Measurements from ENCODE around the gene PTDSS2.

DNA sequence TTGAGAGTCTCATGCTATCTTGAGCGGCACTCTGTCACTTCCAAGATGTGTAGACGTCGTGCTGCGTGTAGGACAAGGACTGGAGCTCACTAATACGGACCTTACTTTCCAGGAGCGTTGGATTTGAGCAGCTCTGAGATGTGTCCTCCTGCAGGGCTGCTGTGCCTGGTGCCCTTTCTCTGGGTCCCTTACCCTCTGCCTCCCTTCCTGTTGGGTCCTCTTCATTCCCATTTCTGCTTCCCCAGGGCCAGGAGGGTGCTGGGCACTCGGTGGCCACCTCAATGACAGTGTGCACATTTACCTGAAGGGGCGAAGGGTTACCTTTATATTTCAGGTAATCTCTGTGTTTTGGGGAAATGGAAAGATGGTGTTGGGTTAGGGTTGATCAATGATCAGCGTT, 4.0 kb downstream of the PTDSS2 start:
- no peak for TF ChIP-seq POLR2AphosphoS5 (IDR thresholded peaks at IDR 0.05; ENCODE audit: low read depth)
- TF ChIP-seq, protein P1, sequence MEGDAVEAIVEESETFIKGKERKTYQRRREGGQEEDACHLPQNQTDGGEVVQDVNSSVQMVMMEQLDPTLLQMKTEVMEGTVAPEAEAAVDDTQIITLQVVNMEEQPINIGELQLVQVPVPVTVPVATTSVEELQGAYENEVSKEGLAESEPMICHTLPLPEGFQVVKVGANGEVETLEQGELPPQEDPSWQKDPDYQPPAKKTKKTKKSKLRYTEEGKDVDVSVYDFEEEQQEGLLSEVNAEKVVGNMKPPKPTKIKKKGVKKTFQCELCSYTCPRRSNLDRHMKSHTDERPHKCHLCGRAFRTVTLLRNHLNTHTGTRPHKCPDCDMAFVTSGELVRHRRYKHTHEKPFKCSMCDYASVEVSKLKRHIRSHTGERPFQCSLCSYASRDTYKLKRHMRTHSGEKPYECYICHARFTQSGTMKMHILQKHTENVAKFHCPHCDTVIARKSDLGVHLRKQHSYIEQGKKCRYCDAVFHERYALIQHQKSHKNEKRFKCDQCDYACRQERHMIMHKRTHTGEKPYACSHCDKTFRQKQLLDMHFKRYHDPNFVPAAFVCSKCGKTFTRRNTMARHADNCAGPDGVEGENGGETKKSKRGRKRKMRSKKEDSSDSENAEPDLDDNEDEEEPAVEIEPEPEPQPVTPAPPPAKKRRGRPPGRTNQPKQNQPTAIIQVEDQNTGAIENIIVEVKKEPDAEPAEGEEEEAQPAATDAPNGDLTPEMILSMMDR (conservative IDR thresholded peaks at IDR 0.05; ENCODE audit: low read depth in 2 of 2), result no peak
- no peak for TF ChIP-seq NANOG (IDR thresholded peaks at IDR 0.05; ENCODE audit: borderline replicate concordance)
- TF ChIP-seq REST (IDR thresholded peaks at IDR 0.05; ENCODE audit: unreplicated experiment), result no peak
- no peak for TF ChIP-seq EZH2 (IDR thresholded peaks at IDR 0.05; ENCODE audit: low read depth, unreplicated experiment)
- no peak for TF ChIP-seq ZNF114 (CRISPR knock-in tag; IDR thresholded peaks at IDR 0.05)
- TF ChIP-seq CREB1 (CRISPR knock-in tag; IDR thresholded peaks at IDR 0.05; ENCODE audit: low read depth), result no peak
- TF ChIP-seq ZNF331 (CRISPR knock-in tag; IDR thresholded peaks at IDR 0.05; ENCODE audit: low read depth), result no peak
- TF ChIP-seq JUNB (IDR thresholded peaks at IDR 0.05; ENCODE audit: unreplicated experiment), result no peak
- no peak for TF ChIP-seq ETS1 (IDR thresholded peaks at IDR 0.05)
- TF ChIP-seq STAT1 (IDR thresholded peaks at IDR 0.05; ENCODE audit: unreplicated experiment), result no peak
- TF ChIP-seq EZH2phosphoT487 (IDR thresholded peaks at IDR 0.05; ENCODE audit: unreplicated experiment), result no peak
- TF ChIP-seq, protein P2, sequence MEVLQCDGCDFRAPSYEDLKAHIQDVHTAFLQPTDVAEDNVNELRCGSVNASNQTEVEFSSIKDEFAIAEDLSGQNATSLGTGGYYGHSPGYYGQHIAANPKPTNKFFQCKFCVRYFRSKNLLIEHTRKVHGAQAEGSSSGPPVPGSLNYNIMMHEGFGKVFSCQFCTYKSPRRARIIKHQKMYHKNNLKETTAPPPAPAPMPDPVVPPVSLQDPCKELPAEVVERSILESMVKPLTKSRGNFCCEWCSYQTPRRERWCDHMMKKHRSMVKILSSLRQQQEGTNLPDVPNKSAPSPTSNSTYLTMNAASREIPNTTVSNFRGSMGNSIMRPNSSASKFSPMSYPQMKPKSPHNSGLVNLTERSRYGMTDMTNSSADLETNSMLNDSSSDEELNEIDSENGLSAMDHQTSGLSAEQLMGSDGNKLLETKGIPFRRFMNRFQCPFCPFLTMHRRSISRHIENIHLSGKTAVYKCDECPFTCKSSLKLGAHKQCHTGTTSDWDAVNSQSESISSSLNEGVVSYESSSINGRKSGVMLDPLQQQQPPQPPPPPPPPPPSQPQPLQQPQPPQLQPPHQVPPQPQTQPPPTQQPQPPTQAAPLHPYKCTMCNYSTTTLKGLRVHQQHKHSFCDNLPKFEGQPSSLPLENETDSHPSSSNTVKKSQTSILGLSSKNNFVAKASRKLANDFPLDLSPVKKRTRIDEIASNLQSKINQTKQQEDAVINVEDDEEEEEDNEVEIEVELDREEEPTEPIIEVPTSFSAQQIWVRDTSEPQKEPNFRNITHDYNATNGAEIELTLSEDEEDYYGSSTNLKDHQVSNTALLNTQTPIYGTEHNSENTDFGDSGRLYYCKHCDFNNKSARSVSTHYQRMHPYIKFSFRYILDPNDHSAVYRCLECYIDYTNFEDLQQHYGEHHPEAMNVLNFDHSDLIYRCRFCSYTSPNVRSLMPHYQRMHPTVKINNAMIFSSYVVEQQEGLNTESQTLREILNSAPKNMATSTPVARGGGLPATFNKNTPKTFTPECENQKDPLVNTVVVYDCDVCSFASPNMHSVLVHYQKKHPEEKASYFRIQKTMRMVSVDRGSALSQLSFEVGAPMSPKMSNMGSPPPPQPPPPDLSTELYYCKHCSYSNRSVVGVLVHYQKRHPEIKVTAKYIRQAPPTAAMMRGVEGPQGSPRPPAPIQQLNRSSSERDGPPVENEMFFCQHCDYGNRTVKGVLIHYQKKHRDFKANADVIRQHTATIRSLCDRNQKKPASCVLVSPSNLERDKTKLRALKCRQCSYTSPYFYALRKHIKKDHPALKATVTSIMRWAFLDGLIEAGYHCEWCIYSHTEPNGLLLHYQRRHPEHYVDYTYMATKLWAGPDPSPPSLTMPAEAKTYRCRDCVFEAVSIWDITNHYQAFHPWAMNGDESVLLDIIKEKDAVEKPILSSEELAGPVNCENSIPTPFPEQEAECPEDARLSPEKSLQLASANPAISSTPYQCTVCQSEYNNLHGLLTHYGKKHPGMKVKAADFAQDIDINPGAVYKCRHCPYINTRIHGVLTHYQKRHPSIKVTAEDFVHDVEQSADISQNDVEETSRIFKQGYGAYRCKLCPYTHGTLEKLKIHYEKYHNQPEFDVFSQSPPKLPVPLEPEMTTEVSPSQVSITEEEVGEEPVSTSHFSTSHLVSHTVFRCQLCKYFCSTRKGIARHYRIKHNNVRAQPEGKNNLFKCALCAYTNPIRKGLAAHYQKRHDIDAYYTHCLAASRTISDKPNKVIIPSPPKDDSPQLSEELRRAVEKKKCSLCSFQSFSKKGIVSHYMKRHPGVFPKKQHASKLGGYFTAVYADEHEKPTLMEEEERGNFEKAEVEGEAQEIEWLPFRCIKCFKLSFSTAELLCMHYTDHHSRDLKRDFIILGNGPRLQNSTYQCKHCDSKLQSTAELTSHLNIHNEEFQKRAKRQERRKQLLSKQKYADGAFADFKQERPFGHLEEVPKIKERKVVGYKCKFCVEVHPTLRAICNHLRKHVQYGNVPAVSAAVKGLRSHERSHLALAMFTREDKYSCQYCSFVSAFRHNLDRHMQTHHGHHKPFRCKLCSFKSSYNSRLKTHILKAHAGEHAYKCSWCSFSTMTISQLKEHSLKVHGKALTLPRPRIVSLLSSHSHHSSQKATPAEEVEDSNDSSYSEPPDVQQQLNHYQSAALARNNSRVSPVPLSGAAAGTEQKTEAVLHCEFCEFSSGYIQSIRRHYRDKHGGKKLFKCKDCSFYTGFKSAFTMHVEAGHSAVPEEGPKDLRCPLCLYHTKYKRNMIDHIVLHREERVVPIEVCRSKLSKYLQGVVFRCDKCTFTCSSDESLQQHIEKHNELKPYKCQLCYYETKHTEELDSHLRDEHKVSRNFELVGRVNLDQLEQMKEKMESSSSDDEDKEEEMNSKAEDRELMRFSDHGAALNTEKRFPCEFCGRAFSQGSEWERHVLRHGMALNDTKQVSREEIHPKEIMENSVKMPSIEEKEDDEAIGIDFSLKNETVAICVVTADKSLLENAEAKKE (CRISPR knock-in tag; IDR thresholded peaks at IDR 0.05), result no peak

All from GM23338 (cell line).